Activated CD4-positive, alpha-beta T cell treated with anti-CD3 and anti-CD28 coated beads, Interleukin-2, amount 50 U/mL, for 1 hour (primary cell): Measurements from ENCODE around the gene ATP6V1G2.
A peak's percentile ranks its signal among the peaks of the same experiment; 100 is the strongest.

Experiments
- DNase-seq: peaks from one replicate; pipeline ENCODE4 v3.0.0-alpha.2; 2020

Gene ATP6V1G2

GRCh38 chr6:31575335-31575901 lies 29.0 kb upstream of the ATP6V1G2 start, which contains the start of gene TNF:
Gene TNF, plus strand, starts transcription at chr6:31575565. Its CDS starts 177 bp downstream, at chr6:31575742.
- DNase-seq: peak; percentile 78

- no peak for DNase-seq
Observed at GRCh38 chr6:31574106-31575061, 28.0 kb upstream of the ATP6V1G2 start.

- DNase-seq: no peak
Observed at GRCh38 chr6:31573239-31574105, 27.1 kb upstream of the ATP6V1G2 start.

GRCh38 chr6:31572041-31572911 lies 25.9 kb upstream of the ATP6V1G2 start, which contains the start of gene LTA:
Gene LTA, plus strand, starts transcription at chr6:31572289. Its CDS starts 454 bp downstream, at chr6:31572743.
- DNase-seq: peak; percentile 71

GRCh38 chr6:31569861-31570536 lies 23.6 kb upstream of the ATP6V1G2 start:
- DNase-seq: no peak

DNA sequence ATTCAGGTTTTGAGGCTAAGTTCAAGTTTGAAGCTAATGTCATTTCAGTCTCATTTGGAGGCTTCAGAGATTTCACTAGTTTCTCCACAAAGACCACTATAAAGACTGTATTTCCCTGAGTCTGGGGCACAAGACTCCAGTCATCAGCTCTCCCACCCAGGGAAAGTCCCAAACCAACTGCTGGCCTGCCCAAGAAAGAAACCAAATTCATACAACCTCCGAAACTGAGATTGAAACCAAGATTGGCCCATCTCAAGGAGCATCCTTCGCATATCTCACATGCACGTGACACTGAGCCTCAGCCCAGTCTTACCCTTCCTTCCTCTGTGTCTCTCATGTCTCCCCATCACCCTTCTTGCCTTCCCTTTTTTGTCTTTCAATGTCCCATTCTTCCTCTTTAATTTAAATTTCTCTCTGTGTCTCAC lies 22.1 kb upstream of the ATP6V1G2 start:
- no peak for DNase-seq

DNA sequence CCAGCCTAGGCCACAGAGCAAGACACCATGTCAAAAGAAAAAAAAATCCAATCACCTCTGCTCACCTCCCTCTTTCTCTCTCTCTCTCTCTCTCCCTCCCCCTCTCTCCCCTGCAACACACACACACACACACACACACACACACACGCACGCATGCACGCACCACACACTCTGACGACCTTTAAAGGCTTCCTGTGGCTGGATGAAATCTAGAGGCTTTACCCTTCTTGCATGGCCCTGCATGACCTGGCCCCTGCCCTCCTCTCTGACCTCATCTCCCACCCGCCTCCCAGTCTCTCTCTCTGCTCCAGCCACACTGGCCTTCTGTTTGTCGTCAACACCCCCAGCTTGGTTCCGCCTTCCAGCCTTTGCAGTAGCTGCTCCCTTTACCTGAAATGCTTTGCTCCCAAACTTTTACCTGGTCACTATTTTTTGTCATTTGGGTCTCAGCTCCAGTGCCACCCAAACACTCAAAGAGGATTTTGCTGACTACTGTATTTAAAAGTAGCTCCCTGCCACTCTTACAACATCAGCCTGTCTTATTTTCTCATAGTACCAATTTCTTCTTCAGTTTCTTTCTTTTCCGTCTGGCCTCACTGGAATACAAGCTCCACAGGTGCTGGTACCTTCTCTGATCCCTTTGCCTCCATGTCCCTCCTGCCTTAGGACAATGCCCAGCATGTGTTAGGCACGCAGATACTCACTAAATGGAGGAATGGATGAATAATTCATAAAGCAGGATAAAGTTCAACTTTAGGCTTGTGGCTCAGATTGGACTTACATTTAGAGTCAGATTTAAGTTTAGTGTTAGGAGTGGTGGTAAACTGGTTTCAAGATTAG lies 21.3 kb upstream of the ATP6V1G2 start:
- DNase-seq: no peak

- no peak for DNase-seq
Observed at GRCh38 chr6:31560697-31561058, 14.3 kb upstream of the ATP6V1G2 start.

DNA sequence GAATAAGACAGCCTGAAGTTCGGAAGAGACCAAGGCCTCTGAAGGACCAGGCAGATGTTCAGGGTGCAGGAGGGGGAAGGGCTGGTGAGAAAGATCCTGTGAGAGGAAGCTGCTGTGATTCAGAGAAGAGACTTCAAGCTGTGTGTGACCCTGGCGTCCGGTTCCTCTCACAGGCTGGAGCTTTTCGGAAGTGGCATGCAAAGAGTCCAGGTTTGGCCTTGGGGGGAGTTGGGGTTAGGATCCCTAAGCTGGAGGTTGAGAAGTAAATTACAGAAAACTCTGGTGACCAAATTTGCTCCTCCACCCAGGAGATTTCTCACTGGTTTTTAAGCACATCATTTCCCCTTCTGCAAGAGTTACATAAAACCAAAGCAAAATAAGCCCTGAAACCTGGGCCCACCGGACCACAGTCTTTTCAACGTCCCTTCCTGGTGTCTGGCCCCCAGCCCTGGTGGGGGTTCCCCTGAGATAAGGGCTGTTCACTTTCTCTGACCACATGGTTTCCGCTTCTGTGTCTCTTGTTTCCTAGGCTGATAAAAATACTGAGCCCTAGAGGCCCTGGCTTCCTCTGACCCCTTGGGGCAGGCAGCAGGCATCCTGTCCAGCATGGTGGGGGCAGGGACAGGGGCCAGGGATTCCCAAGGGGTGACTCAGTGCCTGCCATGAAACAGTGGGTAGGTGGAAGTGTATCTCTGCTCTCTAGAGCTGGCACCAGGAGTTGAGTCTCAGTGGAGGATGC lies 13.7 kb upstream of the ATP6V1G2 start:
- no peak for DNase-seq

GRCh38 chr6:31559606-31559957 lies 13.2 kb upstream of the ATP6V1G2 start:
- DNase-seq: no peak

- DNase-seq: peak; percentile 57
Observed at GRCh38 chr6:31558631-31559500, 12.5 kb upstream of the ATP6V1G2 start.

DNA sequence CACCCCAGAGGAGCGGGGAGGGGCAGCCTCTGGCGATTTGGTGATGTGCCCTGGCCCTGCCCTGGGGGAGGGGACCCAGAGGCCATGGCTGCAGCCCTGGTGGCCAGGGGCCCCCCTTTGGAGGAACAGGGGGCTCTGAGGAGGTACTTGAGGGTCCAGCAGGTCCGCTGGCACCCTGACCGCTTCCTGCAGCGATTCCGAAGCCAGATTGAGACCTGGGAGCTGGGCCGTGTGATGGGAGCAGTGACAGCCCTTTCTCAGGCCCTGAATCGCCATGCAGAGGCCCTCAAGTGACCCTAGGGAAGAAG lies 11.9 kb upstream of the ATP6V1G2 start:
- no peak for DNase-seq

- no peak for DNase-seq
Observed at GRCh38 chr6:31557443-31558317, 11.3 kb upstream of the ATP6V1G2 start.

DNA sequence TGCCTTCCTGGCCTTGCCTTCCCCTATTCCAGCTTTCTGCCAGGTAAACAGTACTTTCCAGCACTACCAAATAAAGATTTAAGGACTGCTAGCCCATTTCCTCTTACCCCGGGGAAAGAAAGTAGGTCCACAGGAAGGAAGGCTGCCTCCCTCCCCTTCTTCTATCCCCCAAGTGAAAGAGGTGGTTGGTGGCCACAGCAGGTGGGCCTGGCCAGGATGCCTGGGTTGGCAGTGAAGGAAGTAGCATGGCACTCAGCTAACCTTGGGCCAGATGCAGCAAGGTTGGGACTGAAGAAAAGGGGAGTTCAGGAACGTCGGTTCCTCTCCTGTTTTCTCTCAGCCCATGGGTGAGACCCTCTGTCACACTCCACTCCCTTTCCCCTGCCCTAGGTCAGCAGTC lies 9.9 kb upstream of the ATP6V1G2 start:
- DNase-seq: no peak

GRCh38 chr6:31551371-31551770 lies 5.0 kb upstream of the ATP6V1G2 start:
- DNase-seq: peak; percentile 61

DNA sequence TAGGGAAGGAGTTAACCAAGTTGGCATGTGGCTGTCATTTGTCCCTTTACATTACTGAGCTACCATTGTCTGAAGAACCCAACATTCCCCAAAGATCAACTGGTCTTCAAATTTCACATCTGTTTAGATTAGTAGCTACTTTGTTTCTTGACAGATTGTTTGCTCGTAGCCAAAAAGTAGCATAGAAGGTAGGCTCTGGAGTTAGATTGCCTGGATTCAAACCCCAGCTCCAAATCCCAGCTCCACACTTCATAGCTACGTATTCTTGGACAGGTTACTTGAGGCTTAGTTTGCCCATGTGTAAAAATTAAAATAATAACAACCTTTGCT lies 2.1 kb upstream of the ATP6V1G2 start:
- DNase-seq: no peak

GRCh38 chr6:31547727-31548543 lies 1.5 kb upstream of the ATP6V1G2 start:
- DNase-seq: no peak
